Ascending aorta (tissue), 2 donors: ENCODE results near the gene ZBTB8B. TPM values are rescaled to one million over a fixed set of nuclear protein-coding genes. Genes with fewer than 3 reads are reported as not detected.

ENCODE experiments used
- DNase-seq, 2 donors: peaks; one replicate each; pipeline ENCODE4 v3.0.0-alpha.2; 2019; ENCODE audit warnings: low spot score in 2 of 2
- H3K27ac ChIP-seq, 2 donors: fragments of 200-600 bp; sonication (generic); one replicate each; pipeline ENCODE4 v1.5.1; 2016 to 2017; ENCODE audit warnings: mild to moderate bottlenecking in 1 of 2
- H3K27me3 ChIP-seq: fragments of 200-600 bp; sonication (generic); one replicate; pipeline ENCODE4 v1.5.1; 2017
- H3K36me3 ChIP-seq, 2 donors: fragments of 200-600 bp; sonication (generic); one replicate each; pipeline ENCODE4 v1.5.1; 2016
- H3K4me1 ChIP-seq, 2 donors: fragments of 200-600 bp; sonication (generic); one replicate each; pipeline ENCODE4 v1.5.1; 2016 to 2017; ENCODE audit warnings: mild to moderate bottlenecking in 1 of 2
- H3K4me3 ChIP-seq, 2 donors: fragments of 200-600 bp; sonication (generic); one replicate each; pipeline ENCODE4 v1.5.1; 2016 to 2017; ENCODE audit warnings: mild to moderate bottlenecking in 1 of 2
- H3K9me3 ChIP-seq, 2 donors: fragments of 200-600 bp; sonication (generic); one replicate each; pipeline ENCODE4 v1.5.1; 2016
- intact Hi-C: fragments of 100-400 bp; cut with DNase I; formaldehyde crosslinking; loops from one replicate; pipeline ENCODE4 v1.15.1; 2023
- total RNA-seq: library from RNA; depleted of rRNA; stranded (reverse); fragments of >200 nt; gene quantifications from one replicate; pipeline ENCODE4 v1.1.0, GENCODE V29; 2016
- TF ChIP-seq, protein P1 (sequence below), 3 experiments: fragments of 200-600 bp in 2 of 3; fragments of 450-650 bp in 1 of 3; sonication (generic) in 2 of 3; IDR thresholded peaks; one replicate each; pipeline ENCODE4 v1.5.1; 2016 to 2019; ENCODE audit warnings: antibody characterized with exemption in 3 of 3, mild to moderate bottlenecking in 1 of 3, moderate library complexity in 1 of 3

Gene ZBTB8B
- total RNA-seq, 1 donor from 2014 or later = under 0.01 TPM

DNA sequence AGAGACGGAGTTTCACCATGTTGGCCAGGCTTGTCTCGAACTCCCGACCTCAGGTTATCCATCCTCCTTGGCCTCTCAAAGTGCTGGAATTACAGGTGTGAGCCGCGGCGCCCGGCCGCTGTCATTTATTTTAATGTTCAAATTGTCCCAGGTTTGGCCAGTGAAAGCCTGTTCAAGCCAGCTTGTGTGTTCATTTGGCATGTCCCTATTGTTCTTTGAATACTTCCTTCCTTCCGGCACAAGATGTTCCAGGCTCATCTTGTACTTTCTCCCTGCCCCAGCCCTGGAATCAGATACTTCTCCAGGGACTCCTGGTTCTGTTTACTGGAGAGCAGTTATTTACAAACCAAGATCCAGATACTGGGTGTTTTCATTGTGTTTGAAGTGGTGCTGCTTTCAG is 37.0 kb downstream of the ZBTB8B start:
- no peaks in the 10 kb centered on the region for H3K27me3 ChIP-seq
- H3K36me3 ChIP-seq = no peaks in the 10 kb centered on the region
- H3K27ac ChIP-seq = peak overlapping the region; percentile 90 to 93
- no peaks in the 10 kb centered on the region for H3K4me1 ChIP-seq
- H3K9me3 ChIP-seq = no peaks in the 10 kb centered on the region
- no peak overlapping the region for H3K4me3 ChIP-seq
- intact Hi-C loops = loop anchor here (2.0 to 5.0 kb wide), 2 partner anchors 37 to 55 kb away; partner anchors contain the start of gene ZBTB8A
- no peak for DNase-seq
- TF ChIP-seq, protein P1, sequence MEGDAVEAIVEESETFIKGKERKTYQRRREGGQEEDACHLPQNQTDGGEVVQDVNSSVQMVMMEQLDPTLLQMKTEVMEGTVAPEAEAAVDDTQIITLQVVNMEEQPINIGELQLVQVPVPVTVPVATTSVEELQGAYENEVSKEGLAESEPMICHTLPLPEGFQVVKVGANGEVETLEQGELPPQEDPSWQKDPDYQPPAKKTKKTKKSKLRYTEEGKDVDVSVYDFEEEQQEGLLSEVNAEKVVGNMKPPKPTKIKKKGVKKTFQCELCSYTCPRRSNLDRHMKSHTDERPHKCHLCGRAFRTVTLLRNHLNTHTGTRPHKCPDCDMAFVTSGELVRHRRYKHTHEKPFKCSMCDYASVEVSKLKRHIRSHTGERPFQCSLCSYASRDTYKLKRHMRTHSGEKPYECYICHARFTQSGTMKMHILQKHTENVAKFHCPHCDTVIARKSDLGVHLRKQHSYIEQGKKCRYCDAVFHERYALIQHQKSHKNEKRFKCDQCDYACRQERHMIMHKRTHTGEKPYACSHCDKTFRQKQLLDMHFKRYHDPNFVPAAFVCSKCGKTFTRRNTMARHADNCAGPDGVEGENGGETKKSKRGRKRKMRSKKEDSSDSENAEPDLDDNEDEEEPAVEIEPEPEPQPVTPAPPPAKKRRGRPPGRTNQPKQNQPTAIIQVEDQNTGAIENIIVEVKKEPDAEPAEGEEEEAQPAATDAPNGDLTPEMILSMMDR (IDR thresholded peaks at IDR 0.05) = no peak

DNA sequence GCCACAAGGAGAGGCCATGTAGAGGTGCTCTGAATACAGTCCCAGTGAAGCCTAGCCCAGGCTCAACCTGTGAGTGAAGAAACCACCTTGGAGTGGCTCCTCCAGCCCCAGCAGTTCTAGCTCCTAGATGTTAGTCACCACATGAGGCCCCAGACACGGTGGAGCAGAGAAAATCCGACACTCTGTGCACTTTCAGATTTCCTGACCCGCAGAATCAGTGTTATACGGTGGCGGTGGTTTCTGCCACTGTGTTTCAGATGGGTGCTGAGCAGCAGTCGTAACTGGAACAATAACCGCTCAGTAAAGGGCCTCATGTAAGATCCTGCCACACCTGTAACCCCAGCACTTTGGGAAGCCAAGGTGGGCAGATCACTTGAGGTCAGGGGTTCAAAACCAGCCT is 38.3 kb downstream of the ZBTB8B start:
- Histone ChIP-seq H3K4me3 (no peak overlapping the region), H3K4me1 (no peaks in the 10 kb centered on the region), H3K27me3 (no peaks in the 10 kb centered on the region), H3K36me3 (no peaks in the 10 kb centered on the region), H3K27ac (no peak overlapping the region), H3K9me3 (no peaks in the 10 kb centered on the region)
- intact Hi-C loops = loop anchor here (5.0 kb wide), 1 partner anchor 56 kb away; no protein-coding TSS in a partner anchor
- DNase-seq = no peak
- TF ChIP-seq, protein P1 (IDR thresholded peaks at IDR 0.05) = no peak

DNA sequence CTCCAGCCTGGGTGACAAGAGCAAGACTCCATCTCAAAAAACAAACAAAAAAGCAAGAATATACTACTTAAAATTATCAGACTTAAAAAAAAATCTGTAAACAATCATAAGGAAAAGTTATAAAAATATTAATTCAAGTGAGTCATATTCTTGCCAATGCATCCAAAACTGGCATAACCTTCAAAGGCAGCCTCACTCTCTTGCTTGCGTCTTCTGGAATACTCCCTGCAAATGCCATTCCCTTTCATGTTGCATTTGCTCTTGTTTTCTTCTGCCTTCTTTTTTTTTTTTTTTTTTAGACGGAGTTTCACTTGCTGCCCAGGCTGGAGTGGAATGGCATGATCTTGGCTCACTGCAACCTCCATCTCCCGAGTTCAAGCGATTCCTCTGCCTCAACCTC is 42.1 kb downstream of the ZBTB8B start:
- Histone ChIP-seq H3K27ac (no peak overlapping the region), H3K36me3 (no peaks in the 10 kb centered on the region), H3K9me3 (no peaks in the 10 kb centered on the region), H3K4me1 (no peaks in the 10 kb centered on the region), H3K4me3 (no peak overlapping the region), H3K27me3 (no peaks in the 10 kb centered on the region)
- intact Hi-C loops = no loop called here
- DNase-seq = no peak
- TF ChIP-seq, protein P1 (IDR thresholded peaks at IDR 0.05) = no peak

DNA sequence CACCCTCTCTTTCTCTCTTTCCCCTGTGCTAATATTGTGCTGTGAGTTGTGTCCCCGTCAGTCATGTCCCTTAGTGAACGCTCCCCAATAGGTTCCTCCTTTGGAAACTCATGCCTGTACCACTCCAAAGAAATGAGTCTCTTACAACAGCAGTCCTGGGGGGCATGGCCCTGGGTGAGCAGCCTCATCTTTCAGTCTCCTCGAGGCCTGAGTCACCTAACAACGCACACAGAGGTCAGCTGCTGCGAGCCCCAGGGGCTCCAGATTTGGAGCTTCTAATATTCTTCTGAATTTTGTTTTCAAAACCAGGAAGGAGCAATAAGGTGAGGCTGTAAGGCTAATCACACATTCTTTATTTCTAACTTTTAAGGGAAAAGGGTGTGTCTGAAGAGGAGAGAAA is 43.9 kb downstream of the ZBTB8B start:
- no peak for DNase-seq
- Histone ChIP-seq H3K4me3 (no peak overlapping the region), H3K4me1 (no peaks in the 10 kb centered on the region), H3K9me3 (no peaks in the 10 kb centered on the region), H3K27me3 (no peaks in the 10 kb centered on the region), H3K36me3 (no peaks in the 10 kb centered on the region), H3K27ac (no peak overlapping the region)
- TF ChIP-seq, protein P1 (IDR thresholded peaks at IDR 0.05) = no peak
- intact Hi-C loops = no loop called here

DNA sequence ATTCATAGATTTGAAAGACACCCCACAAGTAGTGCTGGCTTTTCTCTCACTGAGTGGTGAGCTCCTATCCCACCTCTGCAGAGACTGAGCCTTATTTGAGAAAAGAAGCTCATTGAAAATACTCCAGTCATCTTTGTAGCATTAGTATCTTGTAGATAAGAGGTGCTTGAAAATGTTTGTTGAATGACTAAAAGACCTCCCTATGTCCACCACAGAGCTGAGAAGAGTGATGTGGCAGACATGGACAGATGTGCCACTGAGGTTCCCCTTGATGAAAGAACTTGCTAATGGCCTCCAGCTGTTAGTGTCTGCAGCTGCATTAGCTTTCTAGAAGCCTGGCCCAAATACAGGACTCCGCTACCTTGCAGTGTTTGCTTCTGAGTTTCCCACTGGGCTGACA is 45.1 kb downstream of the ZBTB8B start:
- Histone ChIP-seq H3K4me1 (no peaks in the 10 kb centered on the region), H3K36me3 (no peaks in the 10 kb centered on the region), H3K4me3 (no peak overlapping the region), H3K27me3 (no peaks in the 10 kb centered on the region), H3K9me3 (no peaks in the 10 kb centered on the region), H3K27ac (no peak overlapping the region)
- TF ChIP-seq, protein P1 (IDR thresholded peaks at IDR 0.05) = no peak
- intact Hi-C loops = no loop called here
- DNase-seq = no peak

Other genes with a start within 250 kb of the ZBTB8B start
- 4.0 TPM for gene TMEM234, start 242.7 kb upstream of the ZBTB8B start, total RNA-seq
- gene EIF3I, start 242.7 kb upstream of the ZBTB8B start, total RNA-seq = 234 TPM
- 26.1 TPM for gene FAM167B, start 217.8 kb upstream of the ZBTB8B start, total RNA-seq
- not detected for gene LCK, start 213.8 kb upstream of the ZBTB8B start, total RNA-seq
- gene HDAC1, start 173.0 kb upstream of the ZBTB8B start, total RNA-seq = 75.0 TPM
- gene MARCKSL1, start 128.8 kb upstream of the ZBTB8B start, total RNA-seq = 21.8 TPM
- 12.2 TPM for gene FAM229A, start 102.6 kb upstream of the ZBTB8B start, total RNA-seq
- gene TSSK3, start 102.5 kb upstream of the ZBTB8B start, total RNA-seq = 4.8 TPM
- gene BSDC1, start 70.6 kb upstream of the ZBTB8B start, total RNA-seq = 56.1 TPM
- 2.2 TPM for gene ZBTB8A, start 74.4 kb downstream of the ZBTB8B start, total RNA-seq
- 3.0 TPM for gene ZBTB8OS, start 185.5 kb downstream of the ZBTB8B start, total RNA-seq
- 45.4 TPM for gene RBBP4, start 186.1 kb downstream of the ZBTB8B start, total RNA-seq
- 87.3 TPM for gene SYNC, start 237.7 kb downstream of the ZBTB8B start, total RNA-seq